K562 (cell line): ENCODE data around the gene PLA2G7. TPM values are rescaled to one million over a fixed set of nuclear protein-coding genes. Genes with fewer than 3 reads are reported as not detected.

Source experiments
- ATAC-seq: fragments of 200-7000 bp; cut with Tn5 transposase; 3 replicates; pipeline ENCODE4 v1.9.1; 2020; ENCODE audit warnings: moderate library complexity
- BruUV-seq: library from RNA; stranded (reverse); fragments of 400-500 nt; replicated peaks from 2 replicates; lab custom pipeline; 2021; lab: Mats Ljungman, UMichigan
- CTCF ChIA-PET: fragments of 300-600 bp; formaldehyde crosslinking; extraction: SDS; loops from one replicate; lab custom pipeline; 2021; ENCODE audit warnings: low intra/inter-chr PET ratio; lab: Yijun Ruan, JAX
- POLR2A ChIA-PET: fragments of 300-600, 350-650 bp; sonication (Branson Sonifier 250); formaldehyde crosslinking; extraction: SDS; loops from one replicate; lab custom pipeline; 2021; ENCODE audit warnings: antibody characterized with exemption, inconsistent platforms; lab: Yijun Ruan, JAX
- DNase-seq, 4 experiments: peaks; one replicate each; pipeline versions ENCODE4 v3.0.0 to v3.0.0-alpha.2; 2011 to 2018; ENCODE audit warnings: low spot score in 3 of 4, mixed read lengths in 3 of 4; ENCODE audit errors: extremely low read depth in 1 of 4
- FAIRE-seq: peaks from 2 replicates; lab custom pipeline; 2011; peaks lifted over from hg19 to GRCh38; lab: Jason Lieb, UNC
- H2AFZ ChIP-seq: 2 replicates; pipeline ENCODE4 v1.6.0; 2011; ENCODE audit warnings: low read depth, low read length, control low read depth, inconsistent platforms
- H3K27ac ChIP-seq: fragments of 200-600 bp; 3 replicates; pipeline ENCODE4 v1.8.0; 2011; ENCODE audit warnings: low read depth, mild to moderate bottlenecking, control low read depth, inconsistent platforms, low read length, moderate library complexity, mixed read lengths; ENCODE audit errors: extremely low read depth
- H3K27me3 ChIP-seq, 2 experiments: fragments of 300-600 bp in 1 of 2; 2 replicates in 1 of 2; 3 replicates in 1 of 2; pipeline versions ENCODE4 v1.6.0 to v1.8.0; 2011; ENCODE audit warnings: inconsistent platforms in 2 of 2, low read length in 2 of 2, mild to moderate bottlenecking in 1 of 2, mixed read lengths in 1 of 2, moderate library complexity in 1 of 2; ENCODE audit not compliant: control insufficient read depth in 2 of 2, insufficient read depth in 2 of 2
- H3K36me3 ChIP-seq: fragments of 300-600 bp; 3 replicates; pipeline ENCODE4 v1.8.0; 2011; ENCODE audit warnings: mild to moderate bottlenecking, low read length, inconsistent platforms; ENCODE audit not compliant: control insufficient read depth, insufficient read depth
- H3K4me1 ChIP-seq, 2 experiments: fragments of 200-600 bp in 1 of 2; replicated peaks in 1 of 2; 2 replicates in 1 of 2; 3 replicates in 1 of 2; pipeline versions ENCODE4 v1.5.1 to v1.8.0; 2011; ENCODE audit warnings: inconsistent platforms in 2 of 2, low read length in 2 of 2, mild to moderate bottlenecking in 1 of 2, mixed read lengths in 1 of 2, moderate library complexity in 1 of 2; ENCODE audit not compliant: control insufficient read depth in 2 of 2, insufficient read depth in 2 of 2
- H3K4me2 ChIP-seq: 2 replicates; pipeline ENCODE4 v1.6.1; 2011; ENCODE audit warnings: low read length, control low read depth, inconsistent platforms, mixed read lengths; ENCODE audit not compliant: insufficient read depth
- H3K4me3 ChIP-seq: fragments of 200-600 bp; sonication (generic), shearing (Covaris generic); 2 replicates; pipeline ENCODE4 v1.5.1; 2016; ENCODE audit warnings: control low read depth, inconsistent platforms
- H3K79me2 ChIP-seq: fragments of 200-600 bp; 3 replicates; pipeline ENCODE4 v1.8.0; 2011; ENCODE audit warnings: low read length, inconsistent platforms; ENCODE audit not compliant: control insufficient read depth, insufficient read depth
- H3K9ac ChIP-seq, 2 experiments: 2 replicates each; pipeline versions ENCODE4 v1.6.0 to v1.6.1; 2011; ENCODE audit warnings: low read depth in 2 of 2, low read length in 2 of 2, control low read depth in 1 of 2, inconsistent platforms in 1 of 2, mild to moderate bottlenecking in 1 of 2, mixed read lengths in 1 of 2; ENCODE audit not compliant: insufficient read depth in 1 of 2
- H3K9me1 ChIP-seq: one replicate; pipeline ENCODE4 v1.6.0; 2011; ENCODE audit warnings: inconsistent platforms, mild to moderate bottlenecking, low read length, moderate library complexity; ENCODE audit not compliant: control insufficient read depth, insufficient read depth
- H3K9me3 ChIP-seq: replicated peaks from 2 replicates; pipeline ENCODE4 v1.5.1; 2011; ENCODE audit warnings: low read depth, low read length, inconsistent platforms; ENCODE audit not compliant: control insufficient read depth, insufficient read depth
- H4K20me1 ChIP-seq: replicated peaks from 2 replicates; pipeline ENCODE4 v1.6.1; 2011; ENCODE audit warnings: low read length, inconsistent platforms, mixed read lengths; ENCODE audit not compliant: control insufficient read depth, insufficient read depth
- BCL6 ChIP-seq: fragments of 250-450 bp; sonication (Bioruptor Pico); IDR thresholded peaks from 2 replicates; pipeline ENCODE4 v1.4.0; 2020
- HNRNPK ChIP-seq: fragments of 200-400 bp; formaldehyde crosslinking; IDR thresholded peaks from one replicate; pipeline ENCODE4 v1.6.1; 2018; ENCODE audit warnings: mild to moderate bottlenecking, low read depth, low read length; ENCODE audit not compliant: poor library complexity, severe bottlenecking
- MYBL2 ChIP-seq, 2 experiments: fragments of 450-650 bp in 1 of 2; sonication (generic) in 1 of 2; formaldehyde crosslinking in 1 of 2; IDR thresholded peaks; 2 replicates each; pipeline versions ENCODE4 v1.6.1 to v1.8.1; 2017 to 2022; ENCODE audit warnings: borderline replicate concordance in 1 of 2, inconsistent platforms in 1 of 2, low read depth in 1 of 2, mild to moderate bottlenecking in 1 of 2, missing genetic modification reagents in 1 of 2, moderate library complexity in 1 of 2
- SLC30A9 ChIP-seq: fragments of 250-450 bp; sonication (Bioruptor Pico); IDR thresholded peaks from 2 replicates; pipeline ENCODE4 v1.8.0; 2022; ENCODE audit warnings: mild to moderate bottlenecking, moderate library complexity
- WGBS: fragments of 100-300 bp; shearing (Covaris generic); methylation state at CpG from one replicate; pipeline ENCODE4 v1.1.6; 2016; ENCODE audit warnings: low coverage, mixed read lengths; ENCODE audit not compliant: insufficient coverage; ENCODE audit errors: missing lambda C conversion rate; 5-methylcytosine and 5-hydroxymethylcytosine counted together
- in situ Hi-C: fragments of 300-500 bp; cut with MboI; formaldehyde crosslinking; loops from 4 replicates; pipeline ENCODE4 v1.15.0; 2018; ENCODE audit warnings: inconsistent platforms, mixed read lengths
- intact Hi-C: fragments of 100-400 bp; cut with micrococcal nuclease; formaldehyde crosslinking; loops from 2 replicates; pipeline ENCODE4 v1.14.2; 2022
- polyA plus RNA-seq, 8 experiments: library from polyadenylated mRNA; depleted of rRNA in 4 of 8; stranded (reverse) in 5 of 8; unstranded in 3 of 8; fragments of >200 nt; fragmentation: Nextera tagmentation in 2 of 8; fragmentation: Illumina TruSeq in 1 of 8; extraction: Ambion mirVana in 2 of 8; extraction: Trizol in 1 of 8; gene quantifications; 2 replicates each; pipeline versions ENCODE4 v1.2.1 to v1.2.3, GENCODE V29; 2011 to 2014; ENCODE audit warnings: inconsistent platforms in 1 of 8, missing spikeins in 1 of 8
- total RNA-seq, 7 experiments: library from RNA; depleted of rRNA in 6 of 7; stranded (reverse); fragments of >200 nt in 6 of 7; fragmentation: Illumina TruSeq in 2 of 7; extraction: Trizol in 2 of 7; gene quantifications; 2 replicates each; pipeline versions ENCODE4 v1.2.1 to v1.2.3, GENCODE V29; 2011 to 2021; ENCODE audit warnings: low replicate concordance in 1 of 7
- TF ChIP-seq, protein P1 (sequence below): fragments of 250-450 bp; sonication (Bioruptor Pico); IDR thresholded peaks from 2 replicates; pipeline ENCODE4 v1.4.0; 2020; ENCODE audit warnings: mild to moderate bottlenecking, moderate library complexity
- TF ChIP-seq, protein P2 (sequence below): fragments of 450-650 bp; formaldehyde crosslinking; IDR thresholded peaks from 2 replicates; pipeline ENCODE4 v1.4.0; 2020; ENCODE audit warnings: mild to moderate bottlenecking, moderate library complexity
- TF ChIP-seq, protein P3 (sequence below): fragments of 450-650 bp; formaldehyde crosslinking; IDR thresholded peaks from 2 replicates; pipeline ENCODE4 v1.4.0; 2022; ENCODE audit warnings: missing genetic modification characterization
- TF ChIP-seq, protein P4 (sequence below): sonication (generic); formaldehyde crosslinking; IDR thresholded peaks from 2 replicates; pipeline ENCODE4 v1.8.1; 2022; ENCODE audit warnings: missing genetic modification reagents
- TF ChIP-seq, protein P5 (sequence below): IDR thresholded peaks from 2 replicates; pipeline ENCODE4 v1.6.1; 2016; ENCODE audit warnings: missing genetic modification characterization, missing compliant biosample characterization
- TF ChIP-seq, protein P6 (sequence below): fragments of 250-450 bp; sonication (Bioruptor Pico); IDR thresholded peaks from 2 replicates; pipeline ENCODE4 v1.5.1; 2021; ENCODE audit warnings: mild to moderate bottlenecking

Gene PLA2G7
- total and polyA plus RNA-seq, 9 of the 15 experiments (the other 6 are each of a cell fraction or from before 2014, with no cell fraction given): not detected

DNA sequence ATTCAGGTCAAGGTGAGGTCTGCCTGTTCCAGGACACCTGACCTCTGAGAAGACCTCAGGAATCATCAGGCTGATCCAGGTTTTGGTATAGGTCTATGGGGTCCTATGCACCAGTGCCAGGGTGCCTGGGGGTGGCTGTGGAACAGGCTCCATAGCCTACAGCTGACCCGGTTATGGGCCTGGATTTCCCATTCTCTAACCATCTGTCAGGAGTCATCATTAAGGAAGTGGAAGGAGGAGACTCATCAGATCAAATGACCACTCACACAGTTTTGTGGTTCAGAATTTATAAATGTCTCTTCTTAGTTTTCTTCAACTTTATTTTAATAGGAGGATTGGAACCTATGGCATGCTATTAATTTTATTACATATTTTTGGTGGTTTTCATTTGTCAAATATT, 14.8 kb downstream of the PLA2G7 start:
- Histone ChIP-seq H3K27me3 (no peaks in the 10 kb centered on the region), H3K4me1 (no peaks in the 10 kb centered on the region), H3K9ac (no peak overlapping the region), H3K4me2 (no peak overlapping the region), H3K9me1 (no peaks in the 10 kb centered on the region), H2AFZ (no peak overlapping the region), H3K36me3 (no peaks in the 10 kb centered on the region), H4K20me1 (no peaks in the 10 kb centered on the region), H3K4me3 (no peak overlapping the region), H3K79me2 (no peaks in the 10 kb centered on the region), H3K9me3 (no peaks in the 10 kb centered on the region), H3K27ac (no peak overlapping the region)
- POLR2A ChIA-PET: no interaction called here
- CTCF ChIA-PET: no interaction called here
- no peak for DNase-seq
- 0% methylated on average over 1 of the region's 1 CpG for WGBS
- BruUV-seq: no TSS peak
- in situ Hi-C loops (no loop called here), intact Hi-C loops (no loop called here)
- no peak for FAIRE-seq
- no peak for ATAC-seq
- TF ChIP-seq, protein P1, sequence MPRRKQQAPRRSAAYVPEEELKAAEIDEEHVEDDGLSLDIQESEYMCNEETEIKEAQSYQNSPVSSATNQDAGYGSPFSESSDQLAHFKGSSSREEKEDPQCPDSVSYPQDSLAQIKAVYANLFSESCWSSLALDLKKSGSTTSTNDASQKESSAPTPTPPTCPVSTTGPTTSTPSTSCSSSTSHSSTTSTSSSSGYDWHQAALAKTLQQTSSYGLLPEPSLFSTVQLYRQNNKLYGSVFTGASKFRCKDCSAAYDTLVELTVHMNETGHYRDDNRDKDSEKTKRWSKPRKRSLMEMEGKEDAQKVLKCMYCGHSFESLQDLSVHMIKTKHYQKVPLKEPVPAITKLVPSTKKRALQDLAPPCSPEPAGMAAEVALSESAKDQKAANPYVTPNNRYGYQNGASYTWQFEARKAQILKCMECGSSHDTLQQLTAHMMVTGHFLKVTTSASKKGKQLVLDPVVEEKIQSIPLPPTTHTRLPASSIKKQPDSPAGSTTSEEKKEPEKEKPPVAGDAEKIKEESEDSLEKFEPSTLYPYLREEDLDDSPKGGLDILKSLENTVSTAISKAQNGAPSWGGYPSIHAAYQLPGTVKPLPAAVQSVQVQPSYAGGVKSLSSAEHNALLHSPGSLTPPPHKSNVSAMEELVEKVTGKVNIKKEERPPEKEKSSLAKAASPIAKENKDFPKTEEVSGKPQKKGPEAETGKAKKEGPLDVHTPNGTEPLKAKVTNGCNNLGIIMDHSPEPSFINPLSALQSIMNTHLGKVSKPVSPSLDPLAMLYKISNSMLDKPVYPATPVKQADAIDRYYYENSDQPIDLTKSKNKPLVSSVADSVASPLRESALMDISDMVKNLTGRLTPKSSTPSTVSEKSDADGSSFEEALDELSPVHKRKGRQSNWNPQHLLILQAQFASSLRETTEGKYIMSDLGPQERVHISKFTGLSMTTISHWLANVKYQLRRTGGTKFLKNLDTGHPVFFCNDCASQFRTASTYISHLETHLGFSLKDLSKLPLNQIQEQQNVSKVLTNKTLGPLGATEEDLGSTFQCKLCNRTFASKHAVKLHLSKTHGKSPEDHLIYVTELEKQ (CRISPR knock-in tag): no peak
- TF ChIP-seq, protein P2, sequence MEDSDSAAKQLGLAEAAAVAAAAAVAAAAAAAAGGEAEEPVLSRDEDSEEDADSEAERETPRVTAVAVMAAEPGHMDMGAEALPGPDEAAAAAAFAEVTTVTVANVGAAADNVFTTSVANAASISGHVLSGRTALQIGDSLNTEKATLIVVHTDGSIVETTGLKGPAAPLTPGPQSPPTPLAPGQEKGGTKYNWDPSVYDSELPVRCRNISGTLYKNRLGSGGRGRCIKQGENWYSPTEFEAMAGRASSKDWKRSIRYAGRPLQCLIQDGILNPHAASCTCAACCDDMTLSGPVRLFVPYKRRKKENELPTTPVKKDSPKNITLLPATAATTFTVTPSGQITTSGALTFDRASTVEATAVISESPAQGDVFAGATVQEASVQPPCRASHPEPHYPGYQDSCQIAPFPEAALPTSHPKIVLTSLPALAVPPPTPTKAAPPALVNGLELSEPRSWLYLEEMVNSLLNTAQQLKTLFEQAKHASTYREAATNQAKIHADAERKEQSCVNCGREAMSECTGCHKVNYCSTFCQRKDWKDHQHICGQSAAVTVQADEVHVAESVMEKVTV (CRISPR knock-in tag): no peak
- TF ChIP-seq BCL6 (CRISPR knock-in tag): no peak
- TF ChIP-seq, protein P3, sequence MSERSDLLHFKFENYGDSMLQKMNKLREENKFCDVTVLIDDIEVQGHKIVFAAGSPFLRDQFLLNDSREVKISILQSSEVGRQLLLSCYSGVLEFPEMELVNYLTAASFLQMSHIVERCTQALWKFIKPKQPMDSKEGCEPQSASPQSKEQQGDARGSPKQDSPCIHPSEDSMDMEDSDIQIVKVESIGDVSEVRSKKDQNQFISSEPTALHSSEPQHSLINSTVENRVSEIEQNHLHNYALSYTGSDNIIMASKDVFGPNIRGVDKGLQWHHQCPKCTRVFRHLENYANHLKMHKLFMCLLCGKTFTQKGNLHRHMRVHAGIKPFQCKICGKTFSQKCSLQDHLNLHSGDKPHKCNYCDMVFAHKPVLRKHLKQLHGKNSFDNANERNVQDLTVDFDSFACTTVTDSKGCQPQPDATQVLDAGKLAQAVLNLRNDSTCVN (CRISPR knock-in tag): no peak
- TF ChIP-seq, protein P4, sequence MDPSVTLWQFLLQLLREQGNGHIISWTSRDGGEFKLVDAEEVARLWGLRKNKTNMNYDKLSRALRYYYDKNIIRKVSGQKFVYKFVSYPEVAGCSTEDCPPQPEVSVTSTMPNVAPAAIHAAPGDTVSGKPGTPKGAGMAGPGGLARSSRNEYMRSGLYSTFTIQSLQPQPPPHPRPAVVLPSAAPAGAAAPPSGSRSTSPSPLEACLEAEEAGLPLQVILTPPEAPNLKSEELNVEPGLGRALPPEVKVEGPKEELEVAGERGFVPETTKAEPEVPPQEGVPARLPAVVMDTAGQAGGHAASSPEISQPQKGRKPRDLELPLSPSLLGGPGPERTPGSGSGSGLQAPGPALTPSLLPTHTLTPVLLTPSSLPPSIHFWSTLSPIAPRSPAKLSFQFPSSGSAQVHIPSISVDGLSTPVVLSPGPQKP (CRISPR knock-in tag): no peak
- TF ChIP-seq, protein P5, sequence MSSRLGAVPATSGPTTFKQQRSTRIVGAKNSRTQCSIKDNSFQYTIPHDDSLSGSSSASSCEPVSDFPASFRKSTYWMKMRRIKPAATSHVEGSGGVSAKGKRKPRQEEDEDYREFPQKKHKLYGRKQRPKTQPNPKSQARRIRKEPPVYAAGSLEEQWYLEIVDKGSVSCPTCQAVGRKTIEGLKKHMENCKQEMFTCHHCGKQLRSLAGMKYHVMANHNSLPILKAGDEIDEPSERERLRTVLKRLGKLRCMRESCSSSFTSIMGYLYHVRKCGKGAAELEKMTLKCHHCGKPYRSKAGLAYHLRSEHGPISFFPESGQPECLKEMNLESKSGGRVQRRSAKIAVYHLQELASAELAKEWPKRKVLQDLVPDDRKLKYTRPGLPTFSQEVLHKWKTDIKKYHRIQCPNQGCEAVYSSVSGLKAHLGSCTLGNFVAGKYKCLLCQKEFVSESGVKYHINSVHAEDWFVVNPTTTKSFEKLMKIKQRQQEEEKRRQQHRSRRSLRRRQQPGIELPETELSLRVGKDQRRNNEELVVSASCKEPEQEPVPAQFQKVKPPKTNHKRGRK (tag): no peak
- TF ChIP-seq HNRNPK: no peak
- TF ChIP-seq, protein P6, sequence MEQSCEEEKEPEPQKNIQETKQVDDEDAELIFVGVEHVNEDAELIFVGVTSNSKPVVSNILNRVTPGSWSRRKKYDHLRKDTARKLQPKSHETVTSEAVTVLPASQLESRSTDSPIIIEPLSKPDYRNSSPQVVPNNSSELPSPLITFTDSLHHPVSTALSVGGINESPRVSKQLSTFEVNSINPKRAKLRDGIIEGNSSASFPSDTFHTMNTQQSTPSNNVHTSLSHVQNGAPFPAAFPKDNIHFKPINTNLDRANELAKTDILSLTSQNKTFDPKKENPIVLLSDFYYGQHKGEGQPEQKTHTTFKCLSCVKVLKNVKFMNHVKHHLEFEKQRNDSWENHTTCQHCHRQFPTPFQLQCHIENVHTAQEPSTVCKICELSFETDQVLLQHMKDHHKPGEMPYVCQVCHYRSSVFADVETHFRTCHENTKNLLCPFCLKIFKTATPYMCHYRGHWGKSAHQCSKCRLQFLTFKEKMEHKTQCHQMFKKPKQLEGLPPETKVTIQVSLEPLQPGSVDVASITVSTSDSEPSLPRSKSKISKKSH (CRISPR knock-in tag): no peak
- no peak for TF ChIP-seq MYBL2 (IDR thresholded peaks at IDR 0.05; ENCODE audit: low read depth)
- TF ChIP-seq MYBL2 (CRISPR knock-in tag; IDR thresholded peaks at IDR 0.05; ENCODE audit: borderline replicate concordance): no peak
- TF ChIP-seq SLC30A9 (CRISPR knock-in tag): no peak
